HEK293 (cell line): ENCODE data around the gene TRIM66.

Source experiments
- CTCF ChIA-PET: fragments of 350-600 bp; formaldehyde crosslinking; extraction: SDS; loops from one replicate; lab custom pipeline; 2021; ENCODE audit warnings: antibody characterized with exemption; lab: Yijun Ruan, JAX
- POLR2A ChIA-PET: fragments of 300-600 bp; formaldehyde crosslinking; extraction: SDS; loops from one replicate; lab custom pipeline; 2020; ENCODE audit warnings: antibody characterized with exemption, inconsistent platforms; lab: Yijun Ruan, JAX
- H3K27ac ChIP-seq: fragments of 200-500 bp; sonication (Bioruptor generic); 2 replicates; pipeline ENCODE4 v1.5.1; 2014; ENCODE audit warnings: low read depth, low read length, control low read depth, inconsistent platforms; ENCODE audit errors: extremely low read depth
- H3K36me3 ChIP-seq, 2 experiments: fragments of 200-500 bp in 1 of 2; sonication (Bioruptor generic) in 1 of 2; 1 replicate in 1 of 2; 2 replicates in 1 of 2; pipeline ENCODE4 v1.5.1; 2014 to 2017; ENCODE audit warnings: inconsistent platforms in 2 of 2, low read length in 2 of 2; ENCODE audit not compliant: control insufficient read depth in 2 of 2, insufficient read depth in 1 of 2
- H3K4me1 ChIP-seq: fragments of 200-500 bp; sonication (Bioruptor generic); 2 replicates; pipeline ENCODE4 v1.5.1; 2014; ENCODE audit warnings: mild to moderate bottlenecking, low read length, inconsistent platforms; ENCODE audit not compliant: control insufficient read depth, insufficient read depth
- H3K4me3 ChIP-seq: 2 replicates; pipeline ENCODE4 v1.5.1; 2011; ENCODE audit warnings: low read depth, mild to moderate bottlenecking, control low read depth, low read length, moderate library complexity
- H3K9me3 ChIP-seq: fragments of 200-500 bp; sonication (Bioruptor generic); 2 replicates; pipeline ENCODE4 v1.5.1; 2014; ENCODE audit warnings: low read depth, low read length, inconsistent platforms; ENCODE audit not compliant: control insufficient read depth, insufficient read depth
- BCL11B ChIP-seq: fragments of 450-650 bp; formaldehyde crosslinking; IDR thresholded peaks from 2 replicates; pipeline ENCODE4 v1.5.1; 2016; ENCODE audit warnings: low read depth, missing biosample characterization, missing genetic modification characterization
- CTCF ChIP-seq: fragments of 450-650 bp; formaldehyde crosslinking; IDR thresholded peaks from 2 replicates; pipeline ENCODE4 v1.5.1; 2016; ENCODE audit warnings: missing biosample characterization, missing genetic modification characterization
- SALL2 ChIP-seq: fragments of 450-650 bp; formaldehyde crosslinking; IDR thresholded peaks from 2 replicates; pipeline ENCODE4 v1.5.0; 2017; ENCODE audit warnings: missing biosample characterization, mild to moderate bottlenecking, missing genetic modification characterization, borderline replicate concordance
- ZFP37 ChIP-seq: fragments of 450-650 bp; formaldehyde crosslinking; IDR thresholded peaks from 2 replicates; pipeline ENCODE4 v1.5.1; 2016; ENCODE audit warnings: missing biosample characterization, missing genetic modification characterization
- ZNF280D ChIP-seq: fragments of 450-650 bp; formaldehyde crosslinking; IDR thresholded peaks from 2 replicates; pipeline ENCODE4 v1.5.1; 2016; ENCODE audit warnings: missing biosample characterization, missing genetic modification characterization
- ZNF341 ChIP-seq: fragments of 450-650 bp; formaldehyde crosslinking; IDR thresholded peaks from 2 replicates; pipeline ENCODE4; 2016; ENCODE audit warnings: low read depth, missing biosample characterization, missing genetic modification characterization
- ZNF354C ChIP-seq: fragments of 450-650 bp; formaldehyde crosslinking; IDR thresholded peaks from 2 replicates; pipeline ENCODE4 v1.5.1; 2016; ENCODE audit warnings: missing biosample characterization, missing genetic modification characterization, low read depth, borderline replicate concordance
- ZNF394 ChIP-seq: fragments of 450-650 bp; formaldehyde crosslinking; IDR thresholded peaks from 2 replicates; pipeline ENCODE4 v1.5.1; 2016; ENCODE audit warnings: missing biosample characterization, missing genetic modification characterization, mild to moderate bottlenecking, moderate library complexity, borderline replicate concordance
- ZNF449 ChIP-seq: fragments of 450-650 bp; formaldehyde crosslinking; IDR thresholded peaks from 2 replicates; pipeline ENCODE4 v1.5.1; 2017; ENCODE audit warnings: missing biosample characterization, mild to moderate bottlenecking, missing genetic modification characterization, moderate library complexity
- ZNF548 ChIP-seq: fragments of 450-650 bp; formaldehyde crosslinking; IDR thresholded peaks from 2 replicates; pipeline ENCODE4 v1.5.1; 2016; ENCODE audit warnings: missing biosample characterization, missing genetic modification characterization
- ZNF555 ChIP-seq: fragments of 450-650 bp; formaldehyde crosslinking; conservative IDR thresholded peaks from 2 replicates; pipeline ENCODE4 v1.5.1; 2017; ENCODE audit warnings: missing biosample characterization, mild to moderate bottlenecking, missing genetic modification characterization, inconsistent platforms
- ZNF624 ChIP-seq: fragments of 450-650 bp; formaldehyde crosslinking; IDR thresholded peaks from 2 replicates; pipeline ENCODE4 v1.5.1; 2017; ENCODE audit warnings: missing biosample characterization, missing genetic modification characterization

Gene TRIM66

GRCh38 chr11:8723711-8724110 is 41.2 kb upstream of the TRIM66 start (continued):
- TF ChIP-seq ZNF354C (tag by site-specific recombination) (no peak), ZFP37 (tag by site-specific recombination) (no peak), ZNF624 (no peak), CTCF (tag by site-specific recombination) (no peak), ZNF548 (tag by site-specific recombination) (no peak)

GRCh38 chr11:8722809-8723208 is 40.3 kb upstream of the TRIM66 start:
- H3K4me1 ChIP-seq: peaks cover 9% of the 10 kb centered on the region
- no peak overlapping the region for H3K4me3 ChIP-seq
- ChIA-PET CTCF (interaction anchor here (0.7 kb wide), 1 partner anchor 10 kb away, joined by 3 read pairs; no protein-coding TSS in a partner anchor), POLR2A (no interaction called here)
- H3K9me3 ChIP-seq: no peaks in the 10 kb centered on the region
- H3K36me3 ChIP-seq: peaks cover 0 to 5% of the 10 kb centered on the region in 2 experiments; a peak in 1 of 3 replicates
- no peak for TF ChIP-seq BCL11B (tag by site-specific recombination)
- no peak for TF ChIP-seq ZNF341 (tag by site-specific recombination)
- TF ChIP-seq SALL2 (tag by site-specific recombination): no peak
- H3K27ac ChIP-seq: no peak overlapping the region

- no peaks in the 10 kb centered on the region for H3K9me3 ChIP-seq
- peaks cover 0 to 5% of the 10 kb centered on the region in 2 experiments; a peak in 1 of 3 replicates for H3K36me3 ChIP-seq
- H3K4me3 ChIP-seq: no peak overlapping the region
- H3K4me1 ChIP-seq: peaks cover 2% of the 10 kb centered on the region; the same call in 1 of the 2 replicates
- ChIA-PET CTCF (no interaction called here), POLR2A (no interaction called here)
- TF ChIP-seq ZNF280D (no peak), ZNF555 (tag by site-specific recombination) (no peak), ZNF341 (tag by site-specific recombination) (no peak), ZNF449 (0 out of 2 replicates have a peak, but pooled peaks have one; percentile 5), ZNF394 (tag by site-specific recombination) (no peak)
- no peak overlapping the region for H3K27ac ChIP-seq
These were observed 39.4 kb upstream of the TRIM66 start for GRCh38 chr11:8721609-8722500.
